Left ventricle myocardium superior (tissue), 1 donor: ENCODE data around the gene RPL10A. TPM values are rescaled to one million over a fixed set of nuclear protein-coding genes. Genes with fewer than 3 reads are reported as not detected.

Source experiments
- microRNA-seq: library from miRNA; unstranded; fragments of <30 nt; microRNA quantifications from one replicate; pipeline ENCODE4 v1.2.0, GENCODE V29; 2020; ENCODE audit warnings: borderline number of aligned reads
- total RNA-seq: library from RNA; stranded (reverse); fragmentation: NEBNext Ultra II Directional; extraction: Animal tissue kit (Norgen Biotek cat#: 25700); gene quantifications from one replicate; pipeline ENCODE4 v1.2.1, GENCODE V29; 2021
- donor health status: DM: no; HTN: yes; CAD: no; lungs with severe emphysema.

Gene RPL10A
- total RNA-seq, 1 donor from 2014 or later, result 560 TPM

Small RNA genes lying within 50 kb of the gene (microRNA-seq; reads per million reads assigned to microRNA genes)
- not detected for gene MIR7111

Other genes with a start within 250 kb of the RPL10A start
- 44.1 TPM for gene ZNF76, start 208.7 kb upstream of the RPL10A start, total RNA-seq
- 1.8 TPM for gene DEF6, start 170.6 kb upstream of the RPL10A start, total RNA-seq
- gene PPARD, start 125.8 kb upstream of the RPL10A start, total RNA-seq, result 15.1 TPM
- gene FANCE, start 16.1 kb upstream of the RPL10A start, total RNA-seq, result 3.8 TPM
- 30.4 TPM for gene TEAD3, start 28.7 kb downstream of the RPL10A start, total RNA-seq
- gene TULP1, start 44.5 kb downstream of the RPL10A start, total RNA-seq, result not detected
- 82.8 TPM for gene FKBP5, start 220.5 kb downstream of the RPL10A start, total RNA-seq